ENCODE data around the gene ACADM.
"Not testable (repeated sequence)": the region's sequence is repeated elsewhere in the genome, so short reads cannot be mapped to it uniquely, and the experiment has no call there.

ACADM gene

DNA sequence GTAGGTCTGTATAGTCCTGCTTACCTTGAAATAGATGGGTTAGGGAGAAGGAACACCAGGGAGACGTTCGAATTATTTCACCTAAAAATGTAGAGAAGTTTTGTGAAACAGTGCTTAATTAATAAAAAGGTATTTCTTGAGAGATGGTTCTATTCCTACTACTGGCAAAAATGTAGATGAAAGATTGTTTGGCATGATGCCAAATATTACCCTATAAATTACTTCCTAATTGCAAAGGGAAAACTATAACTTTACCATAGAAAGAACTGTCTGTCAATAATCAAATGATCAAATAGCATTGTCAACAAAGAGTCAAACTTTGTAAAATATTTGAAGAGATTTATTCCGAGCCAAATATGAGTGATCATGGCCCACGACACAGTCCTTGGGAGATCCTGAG, 4.2 kb upstream of the ACADM start:
- H3K14ac ChIP-seq (ENCODE audit: low read length), result no peak overlapping the region
- no peak overlapping the region for H3K18ac ChIP-seq (ENCODE audit: low read length)
- no peak overlapping the region for H2AFZ ChIP-seq (ENCODE audit: low read length)
- H3K23ac ChIP-seq (ENCODE audit: low read depth, low read length, poor library complexity), result no peak overlapping the region
- no peak overlapping the region for H3K4me2 ChIP-seq (ENCODE audit: insufficient read depth, low read length, poor library complexity, severe bottlenecking)
- no peak overlapping the region for H2BK120ac ChIP-seq (ENCODE audit: low read depth, low read length)
- no peaks in the 10 kb centered on the region for H3K27me3 ChIP-seq (ENCODE audit: control insufficient read depth in 3 of 3, insufficient read depth in 3 of 3, low read depth in 1 of 3, low read length in 3 of 3)
- no peak overlapping the region for H2BK15ac ChIP-seq (ENCODE audit: low read length)
- H3K27ac ChIP-seq (replicated peaks; ENCODE audit: low read length), result no peak overlapping the region
- no peak overlapping the region for H2BK5ac ChIP-seq (ENCODE audit: low read length)
- H2AK5ac ChIP-seq (ENCODE audit: low read depth, low read length), result no peak overlapping the region
- H2BK12ac ChIP-seq (ENCODE audit: low read length), result no peak overlapping the region
- no peak overlapping the region for H3K9ac ChIP-seq (ENCODE audit: low read depth, low read length, poor library complexity)
- no peak for DNase-seq (ENCODE audit: low spot score)
- no peak overlapping the region for H3K4ac ChIP-seq (ENCODE audit: low read length)
- no CpG with 5 or more reads among the region's 4 CpGs for WGBS, 2 donors (ENCODE audit: extremely low coverage in 2 of 2, insufficient read length in 2 of 2, insufficient replicate concordance in 1 of 2)
- H3K4me1 ChIP-seq (ENCODE audit: control insufficient read depth in 2 of 2, insufficient read depth in 1 of 2, low read depth in 1 of 2, low read length in 2 of 2), result peaks cover 0 to 1% of the 10 kb centered on the region in 2 donors
- no peak overlapping the region for H3K4me3 ChIP-seq (ENCODE audit: low read length in 2 of 2)
- no peak overlapping the region for H4K8ac ChIP-seq (ENCODE audit: low read depth, low read length)
- no peaks in the 10 kb centered on the region for H3K36me3 ChIP-seq (replicated peaks in 1 of 2; ENCODE audit: control insufficient read depth in 2 of 2, insufficient read depth in 2 of 2, low read length in 2 of 2)
- H3K9me3 ChIP-seq (replicated peaks in 1 of 2; ENCODE audit: control insufficient read depth in 2 of 2, insufficient read depth in 1 of 2, low read depth in 1 of 2, low read length in 2 of 2), result peaks cover 0 to 3% of the 10 kb centered on the region in 2 donors
- H3K79me1 ChIP-seq (ENCODE audit: low read depth, low read length), result no peaks in the 10 kb centered on the region
- H4K91ac ChIP-seq (ENCODE audit: low read depth, low read length, poor library complexity), result no peak overlapping the region

DNA sequence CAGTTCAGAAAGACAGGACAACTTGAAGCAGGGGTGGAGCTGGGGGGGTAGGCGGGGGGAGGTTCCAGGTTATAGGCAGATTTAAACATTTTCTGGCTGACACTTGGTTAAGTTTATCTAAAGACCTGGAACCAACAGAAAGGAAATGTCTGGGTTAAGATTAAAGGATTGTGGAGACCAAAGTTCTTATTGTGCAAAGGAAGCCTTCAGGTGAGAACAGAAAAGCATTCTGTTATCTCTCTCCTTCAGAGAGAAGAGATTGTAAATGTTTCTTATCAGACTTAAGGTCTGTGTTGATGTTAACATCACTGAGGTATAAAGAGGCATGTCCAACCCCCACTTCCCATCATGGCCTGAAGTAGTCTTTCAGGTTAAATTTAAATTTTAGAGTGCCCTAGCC, 3.7 kb upstream of the ACADM start:
- Histone ChIP-seq H3K27me3 (ENCODE audit: control insufficient read depth in 3 of 3, insufficient read depth in 3 of 3, low read depth in 1 of 3, low read length in 3 of 3) (no peaks in the 10 kb centered on the region), H3K14ac (ENCODE audit: low read length) (no peak overlapping the region), H4K91ac (ENCODE audit: low read depth, low read length, poor library complexity) (no peak overlapping the region), H3K9me3 (replicated peaks in 1 of 2; ENCODE audit: control insufficient read depth in 2 of 2, insufficient read depth in 1 of 2, low read depth in 1 of 2, low read length in 2 of 2) (peaks cover 0 to 3% of the 10 kb centered on the region in 2 donors), H3K36me3 (replicated peaks in 1 of 2; ENCODE audit: control insufficient read depth in 2 of 2, insufficient read depth in 2 of 2, low read length in 2 of 2) (no peaks in the 10 kb centered on the region), H2AK5ac (ENCODE audit: low read depth, low read length) (no peak overlapping the region), H3K23ac (ENCODE audit: low read depth, low read length, poor library complexity) (no peak overlapping the region), H2BK15ac (ENCODE audit: low read length) (no peak overlapping the region), H2AFZ (ENCODE audit: low read length) (no peak overlapping the region), H3K4me3 (ENCODE audit: low read length in 2 of 2) (no peak overlapping the region), H2BK5ac (ENCODE audit: low read length) (no peak overlapping the region), H3K4me1 (ENCODE audit: control insufficient read depth in 2 of 2, insufficient read depth in 1 of 2, low read depth in 1 of 2, low read length in 2 of 2) (peaks cover 1% of the 10 kb centered on the region in 2 donors), H3K79me1 (ENCODE audit: low read depth, low read length) (no peaks in the 10 kb centered on the region), H4K8ac (ENCODE audit: low read depth, low read length) (no peak overlapping the region), H3K4me2 (ENCODE audit: insufficient read depth, low read length, poor library complexity, severe bottlenecking) (no peak overlapping the region), H3K27ac (replicated peaks; ENCODE audit: low read length) (no peak overlapping the region), H3K9ac (ENCODE audit: low read depth, low read length, poor library complexity) (no peak overlapping the region), H2BK12ac (ENCODE audit: low read length) (no peak overlapping the region), H3K4ac (ENCODE audit: low read length) (no peak overlapping the region), H2BK120ac (ENCODE audit: low read depth, low read length) (no peak overlapping the region), H3K18ac (ENCODE audit: low read length) (no peak overlapping the region)
- WGBS, 2 donors (ENCODE audit: extremely low coverage in 2 of 2, insufficient read length in 2 of 2, insufficient replicate concordance in 1 of 2), result no CpG with 5 or more reads among the region's 1 CpG
- no peak for DNase-seq (ENCODE audit: low spot score)

DNA sequence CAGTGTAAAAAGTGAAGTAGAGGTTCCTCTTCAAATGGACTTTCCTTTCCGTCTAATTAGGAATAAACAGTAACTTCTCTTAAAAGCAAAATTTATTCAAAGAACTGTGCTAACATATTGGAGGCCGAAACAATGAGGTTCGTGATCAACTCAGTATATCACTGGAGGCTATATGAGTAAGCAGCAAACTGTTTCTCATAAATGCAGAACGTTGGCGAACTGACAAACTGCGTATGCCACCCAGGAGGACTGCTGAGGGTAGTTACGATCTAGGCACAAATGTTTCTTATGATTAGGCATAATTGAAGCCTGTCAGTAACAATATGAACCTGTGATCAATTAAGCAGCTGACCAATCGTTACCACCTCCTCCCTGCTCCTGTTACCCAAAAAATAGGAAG, 2.3 kb upstream of the ACADM start:
- not testable (repeated sequence) for H3K79me1 ChIP-seq (ENCODE audit: low read depth, low read length); H2BK5ac ChIP-seq (ENCODE audit: low read length); H3K4ac ChIP-seq (ENCODE audit: low read length); H3K27ac ChIP-seq (replicated peaks; ENCODE audit: low read length); H3K14ac ChIP-seq (ENCODE audit: low read length); H2AFZ ChIP-seq (ENCODE audit: low read length); H2BK15ac ChIP-seq (ENCODE audit: low read length); H2BK12ac ChIP-seq (ENCODE audit: low read length); H3K4me2 ChIP-seq (ENCODE audit: insufficient read depth, low read length, poor library complexity, severe bottlenecking); H4K91ac ChIP-seq (ENCODE audit: low read depth, low read length, poor library complexity); H3K18ac ChIP-seq (ENCODE audit: low read length); H3K23ac ChIP-seq (ENCODE audit: low read depth, low read length, poor library complexity); H3K9me3 ChIP-seq (replicated peaks in 1 of 2; ENCODE audit: control insufficient read depth in 2 of 2, insufficient read depth in 1 of 2, low read depth in 1 of 2, low read length in 2 of 2); H3K9ac ChIP-seq (ENCODE audit: low read depth, low read length, poor library complexity); H3K4me3 ChIP-seq (ENCODE audit: low read length in 2 of 2); H3K36me3 ChIP-seq (replicated peaks in 1 of 2; ENCODE audit: control insufficient read depth in 2 of 2, insufficient read depth in 2 of 2, low read length in 2 of 2); H2BK120ac ChIP-seq (ENCODE audit: low read depth, low read length); H3K27me3 ChIP-seq (ENCODE audit: control insufficient read depth in 3 of 3, insufficient read depth in 3 of 3, low read depth in 1 of 3, low read length in 3 of 3); H4K8ac ChIP-seq (ENCODE audit: low read depth, low read length); H3K4me1 ChIP-seq (ENCODE audit: control insufficient read depth in 2 of 2, insufficient read depth in 1 of 2, low read depth in 1 of 2, low read length in 2 of 2); H2AK5ac ChIP-seq (ENCODE audit: low read depth, low read length); DNase-seq (ENCODE audit: low spot score)
- no CpG with 5 or more reads among the region's 8 CpGs for WGBS, 2 donors (ENCODE audit: extremely low coverage in 2 of 2, insufficient read length in 2 of 2, insufficient replicate concordance in 1 of 2)

DNA sequence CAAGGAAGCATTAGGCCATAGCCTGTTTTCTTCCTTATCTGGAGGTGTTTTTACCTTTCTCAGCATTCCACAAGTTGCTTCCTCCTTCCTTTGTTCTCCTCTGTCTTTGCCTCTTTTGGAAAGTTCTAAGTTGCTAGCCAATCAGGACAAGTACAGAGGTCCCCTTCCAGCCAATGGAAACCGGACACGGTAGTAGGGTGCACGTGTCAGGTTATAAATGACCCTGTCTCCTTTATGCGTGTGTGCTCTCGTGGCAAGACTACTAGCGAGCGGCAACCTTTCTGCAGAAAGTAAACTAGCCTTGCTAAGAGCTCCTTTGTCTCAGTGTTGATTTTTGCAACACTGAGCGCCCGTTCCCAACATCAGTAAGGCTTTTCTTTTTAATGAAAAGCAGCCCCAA, 1.5 kb upstream of the ACADM start:
- peaks cover 0 to 3% of the 10 kb centered on the region in 2 donors for H3K9me3 ChIP-seq (replicated peaks in 1 of 2; ENCODE audit: control insufficient read depth in 2 of 2, insufficient read depth in 1 of 2, low read depth in 1 of 2, low read length in 2 of 2)
- peak overlapping the region in 1 of 2 donors; percentile 90 for H3K4me3 ChIP-seq (ENCODE audit: low read length in 2 of 2)
- H3K23ac ChIP-seq (ENCODE audit: low read depth, low read length, poor library complexity), result no peak overlapping the region
- no peak overlapping the region for H4K8ac ChIP-seq (ENCODE audit: low read depth, low read length)
- no peak for DNase-seq (ENCODE audit: low spot score)
- H3K14ac ChIP-seq (ENCODE audit: low read length), result no peak overlapping the region
- H3K4ac ChIP-seq (ENCODE audit: low read length), result no peak overlapping the region
- H3K18ac ChIP-seq (ENCODE audit: low read length), result no peak overlapping the region
- H2BK5ac ChIP-seq (ENCODE audit: low read length), result no peak overlapping the region
- peaks cover 1 to 6% of the 10 kb centered on the region in 2 donors for H3K4me1 ChIP-seq (ENCODE audit: control insufficient read depth in 2 of 2, insufficient read depth in 1 of 2, low read depth in 1 of 2, low read length in 2 of 2)
- no peak overlapping the region for H2BK120ac ChIP-seq (ENCODE audit: low read depth, low read length)
- no peak overlapping the region for H4K91ac ChIP-seq (ENCODE audit: low read depth, low read length, poor library complexity)
- H3K36me3 ChIP-seq (replicated peaks in 1 of 2; ENCODE audit: control insufficient read depth in 2 of 2, insufficient read depth in 2 of 2, low read length in 2 of 2), result peaks cover 0 to 2% of the 10 kb centered on the region in 2 donors
- H3K9ac ChIP-seq (ENCODE audit: low read depth, low read length, poor library complexity), result no peak overlapping the region
- H3K27ac ChIP-seq (replicated peaks; ENCODE audit: low read length), result no peak overlapping the region
- H2BK12ac ChIP-seq (ENCODE audit: low read length), result no peak overlapping the region
- WGBS, 2 donors (ENCODE audit: extremely low coverage in 2 of 2, insufficient read length in 2 of 2, insufficient replicate concordance in 1 of 2), result no CpG with 5 or more reads among the region's 9 CpGs
- peak overlapping the region; percentile 97 for H2AFZ ChIP-seq (ENCODE audit: low read length)
- no peaks in the 10 kb centered on the region for H3K27me3 ChIP-seq (ENCODE audit: control insufficient read depth in 3 of 3, insufficient read depth in 3 of 3, low read depth in 1 of 3, low read length in 3 of 3)
- H3K4me2 ChIP-seq (ENCODE audit: insufficient read depth, low read length, poor library complexity, severe bottlenecking), result no peak overlapping the region
- H3K79me1 ChIP-seq (ENCODE audit: low read depth, low read length), result no peaks in the 10 kb centered on the region
- no peak overlapping the region for H2AK5ac ChIP-seq (ENCODE audit: low read depth, low read length)
- no peak overlapping the region for H2BK15ac ChIP-seq (ENCODE audit: low read length)
